Suppressor macrophage (primary cell): ENCODE data around the gene ZNF189.

Experiments used
- DNase-seq, 4 experiments: peaks; one replicate each; pipeline ENCODE4 v3.0.0-alpha.2; 2020 to 2022

The ZNF189 gene

DNA sequence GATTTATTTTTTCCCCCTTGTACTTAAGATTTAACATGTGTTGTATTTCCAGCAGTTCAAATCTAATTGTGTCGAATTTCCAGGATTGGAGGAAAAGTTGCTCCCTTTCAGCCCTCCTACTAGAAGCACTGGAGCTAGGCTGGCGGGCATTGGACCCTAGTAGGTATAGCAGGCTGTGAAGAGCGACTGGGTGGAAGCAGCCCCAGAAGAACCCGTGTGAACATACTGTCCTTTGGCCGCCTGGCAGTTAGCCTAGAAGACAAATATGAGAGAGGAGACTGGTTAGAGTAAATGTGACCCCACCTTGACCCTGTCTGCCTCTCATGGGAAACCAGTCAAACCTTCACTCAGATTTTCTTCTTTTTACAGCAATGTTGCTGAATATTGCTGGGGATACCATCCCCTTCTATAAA, 23.0 kb downstream of the ZNF189 start:
- no peak for DNase-seq

DNA sequence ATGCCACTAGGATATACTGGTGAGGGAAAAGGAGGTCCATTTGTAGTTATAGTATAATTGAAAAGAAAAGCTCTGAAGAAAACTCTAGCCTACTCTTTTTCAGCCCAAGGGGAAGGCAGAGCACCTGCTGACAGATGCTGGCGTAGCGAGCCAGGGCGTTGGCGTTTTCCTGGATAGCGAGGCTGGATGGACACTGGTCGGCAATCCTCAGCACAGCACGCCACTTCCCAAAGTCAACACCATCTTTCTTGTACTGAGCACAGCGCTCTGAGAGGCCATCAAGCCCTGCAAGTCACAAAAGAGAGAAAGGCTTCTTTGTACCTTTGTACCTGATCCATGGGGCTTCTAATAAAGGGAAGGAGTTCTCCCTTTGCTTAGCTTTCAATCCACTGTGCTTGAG, 28.7 kb downstream of the ZNF189 start:
- no peak for DNase-seq

DNA sequence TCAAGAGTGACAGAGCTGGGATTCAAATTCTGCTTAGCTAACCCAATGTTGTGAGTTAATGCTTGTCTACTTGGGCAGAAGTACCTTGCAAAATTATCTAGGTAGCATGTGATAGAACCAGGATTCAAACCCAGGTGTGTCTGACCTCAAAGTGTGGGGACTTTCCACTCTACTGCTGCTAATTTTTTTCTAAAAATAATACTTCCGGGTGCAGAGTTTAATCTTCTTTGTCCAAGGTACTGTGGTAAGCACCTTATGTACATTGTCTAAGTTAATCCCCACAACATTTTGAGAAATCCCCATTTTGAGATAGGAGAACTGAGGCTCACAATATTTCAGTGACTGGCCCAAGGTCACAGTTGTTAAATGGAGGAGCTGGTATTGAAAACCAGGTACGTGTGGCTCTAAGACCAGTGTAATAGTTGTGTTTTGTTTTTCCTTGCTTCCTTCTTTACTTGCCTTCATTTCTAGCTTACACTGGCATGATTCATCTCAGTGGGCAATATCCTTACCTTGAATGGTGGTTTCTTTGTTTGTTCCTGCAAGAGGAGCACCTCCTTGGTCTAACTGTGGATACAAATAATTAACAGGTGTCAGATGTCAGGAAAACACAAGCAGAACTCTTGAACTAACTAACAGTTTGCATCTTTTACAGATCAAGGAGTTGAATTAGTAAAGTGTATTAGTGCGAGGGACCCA, 29.5 kb downstream of the ZNF189 start:
- DNase-seq: no peak

DNA sequence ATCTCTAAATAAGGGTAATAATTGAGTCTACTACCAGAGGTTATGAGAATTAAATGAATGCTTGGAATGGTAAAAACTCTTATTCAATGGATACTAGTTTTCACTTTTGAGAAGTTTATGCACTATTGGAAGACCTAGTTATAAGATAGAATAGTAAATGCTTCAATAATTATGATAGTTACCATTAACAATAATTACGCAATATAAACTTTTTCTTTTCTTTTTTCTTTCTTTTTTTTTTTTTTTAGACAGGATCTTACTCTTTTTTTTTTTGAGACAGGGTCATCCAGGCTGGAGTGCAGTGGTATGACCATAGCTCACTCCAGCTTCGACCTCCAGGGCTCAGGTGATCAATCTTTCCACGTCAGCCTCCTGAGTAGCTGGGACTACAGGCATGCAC, 30.3 kb downstream of the ZNF189 start:
- no peak for DNase-seq

DNA sequence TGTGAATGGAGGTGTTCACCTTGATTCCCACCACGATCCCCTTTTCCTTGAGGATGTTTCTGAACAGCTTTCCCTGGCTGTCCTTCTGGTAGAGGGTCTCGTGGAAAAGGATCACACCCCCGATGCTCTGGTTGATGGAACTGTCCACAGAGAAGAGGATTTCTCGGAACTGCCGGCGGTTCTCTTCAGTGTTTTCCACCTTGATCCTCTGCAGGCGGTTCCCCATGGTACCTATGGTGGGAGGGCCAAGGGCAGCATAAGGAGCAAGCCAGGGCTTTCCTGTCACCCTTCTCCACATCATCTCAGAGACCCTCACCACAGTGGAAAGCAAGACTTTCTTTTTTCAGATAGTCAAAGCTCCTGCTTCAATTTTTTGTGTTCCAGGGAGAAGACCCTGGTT, 31.1 kb downstream of the ZNF189 start:
- DNase-seq: no peak

DNA sequence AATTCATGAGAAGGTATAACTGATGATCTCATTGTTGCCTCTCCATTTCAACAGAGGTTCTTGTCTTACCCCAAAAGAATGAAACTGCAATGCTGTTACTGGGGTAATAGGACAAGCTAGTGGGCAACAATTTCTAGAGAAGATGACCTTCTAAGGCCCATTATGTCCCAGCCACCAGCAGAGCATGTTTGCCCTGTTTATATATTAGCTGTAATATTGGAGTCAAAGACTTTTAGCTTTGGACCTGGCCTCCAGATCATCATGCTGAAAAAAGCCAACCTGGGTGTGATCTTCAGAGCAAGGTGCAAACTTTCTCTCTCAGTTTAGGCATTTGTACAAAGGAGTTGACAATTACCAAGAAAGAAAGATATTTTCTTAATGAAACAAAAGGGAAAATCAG, 33.5 kb downstream of the ZNF189 start:
- DNase-seq: no peak

DNA sequence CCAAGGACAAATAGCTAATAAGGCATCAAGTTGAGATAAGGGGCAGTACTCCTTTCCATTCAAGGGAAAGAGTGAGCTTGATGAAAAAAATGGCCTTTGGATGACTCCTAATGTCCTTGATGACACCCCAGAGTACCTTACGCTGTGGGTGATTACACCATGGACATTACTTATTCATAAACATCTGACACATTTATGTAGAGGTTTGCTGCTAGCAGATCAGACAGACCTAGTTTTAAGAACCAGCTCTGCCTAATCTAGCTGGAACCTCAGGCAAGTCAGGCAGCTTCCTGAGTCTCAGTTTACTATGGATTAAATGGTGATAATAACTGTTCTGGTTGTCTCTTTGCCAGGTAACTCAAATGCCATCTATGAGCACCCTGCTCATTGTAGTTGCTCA, 34.1 kb downstream of the ZNF189 start:
- DNase-seq: no peak

DNA sequence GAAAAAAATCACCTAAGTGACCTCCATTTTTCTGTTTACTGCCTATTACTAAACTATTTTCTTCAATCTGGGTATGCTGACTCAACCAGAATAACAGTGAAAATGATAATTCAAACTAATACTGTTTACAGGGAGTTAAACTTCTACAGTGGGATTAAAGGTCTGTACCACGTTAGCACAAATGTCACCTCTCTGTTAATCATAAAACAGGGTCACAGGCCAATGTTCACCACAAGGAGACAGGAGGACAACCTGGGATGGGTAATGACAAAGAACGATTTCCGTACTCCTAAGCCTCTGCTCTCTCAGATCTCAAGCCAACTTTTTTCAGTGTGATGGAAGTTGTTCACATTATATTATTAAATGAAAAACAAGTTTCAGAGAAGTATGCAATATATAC, 34.6 kb downstream of the ZNF189 start:
- no peak for DNase-seq

DNA sequence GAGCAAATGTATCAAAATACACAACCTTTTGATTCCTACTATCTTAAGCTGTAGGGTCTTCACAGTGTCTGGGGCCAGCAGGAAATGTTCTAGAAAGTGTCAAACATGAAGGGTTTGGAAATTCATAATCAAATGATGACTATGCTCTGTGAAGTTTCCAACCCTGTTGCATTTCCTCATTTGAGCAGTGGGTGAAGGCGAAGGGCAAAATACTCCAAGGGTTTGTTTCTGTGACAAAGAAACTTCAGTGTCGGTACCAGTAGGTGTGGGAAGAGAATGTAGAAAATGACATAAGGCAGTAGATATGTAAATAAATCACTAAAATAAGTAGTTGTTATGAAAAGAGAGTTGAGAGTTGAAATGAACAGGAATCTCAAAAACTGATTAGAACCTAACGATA, 36.3 kb downstream of the ZNF189 start:
- DNase-seq: no peak

DNA sequence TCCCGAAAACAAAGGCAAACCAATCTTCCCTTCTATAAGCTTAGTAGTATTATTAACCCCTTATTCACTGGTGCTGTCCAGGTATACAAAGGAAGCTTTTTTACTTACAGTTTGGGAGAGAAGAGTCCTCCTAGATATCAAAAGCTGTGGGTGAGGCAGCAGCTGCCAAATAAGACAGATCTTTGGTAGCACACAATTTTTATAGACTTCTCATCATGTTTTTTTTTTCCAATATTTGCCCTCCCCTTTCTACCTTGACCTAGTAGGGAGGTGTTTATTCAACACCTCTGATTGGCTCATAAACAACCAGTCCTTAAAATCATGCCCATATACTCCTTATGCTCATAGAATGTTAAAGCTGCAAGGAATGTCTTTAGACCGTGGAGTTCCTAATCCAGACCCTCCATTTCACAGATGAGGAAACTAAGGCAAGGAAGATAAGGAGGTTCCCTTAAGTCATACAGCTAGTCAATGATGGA, 37.0 kb downstream of the ZNF189 start, which contains the start of gene ALDOB:
ALDOB (minus strand) TSS at position 174 of the 479 bp plus-strand sequence. CDS start 4,887 bp downstream, outside the sequence.
- no peak for DNase-seq

DNA sequence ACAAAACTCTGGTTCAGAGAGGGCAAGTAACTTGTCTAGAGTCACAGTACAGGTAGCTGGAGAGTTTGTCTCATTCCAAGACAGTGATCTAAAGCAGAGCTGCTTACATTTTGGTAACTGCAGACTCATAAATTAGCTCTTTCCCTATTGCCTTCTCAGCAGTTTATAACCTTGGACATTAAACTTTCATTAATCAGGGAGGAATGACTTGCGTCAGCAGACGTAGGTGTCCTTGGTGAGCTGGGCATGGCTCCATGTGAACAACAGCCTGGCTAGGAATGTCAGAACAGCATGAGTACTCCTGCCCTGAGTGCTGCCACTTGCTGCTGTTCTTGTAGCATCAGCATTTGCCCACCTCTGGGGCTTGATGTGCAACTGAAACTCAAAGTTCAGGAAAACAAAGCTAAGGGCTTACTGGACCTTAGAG, 39.2 kb downstream of the ZNF189 start:
- DNase-seq: no peak

DNA sequence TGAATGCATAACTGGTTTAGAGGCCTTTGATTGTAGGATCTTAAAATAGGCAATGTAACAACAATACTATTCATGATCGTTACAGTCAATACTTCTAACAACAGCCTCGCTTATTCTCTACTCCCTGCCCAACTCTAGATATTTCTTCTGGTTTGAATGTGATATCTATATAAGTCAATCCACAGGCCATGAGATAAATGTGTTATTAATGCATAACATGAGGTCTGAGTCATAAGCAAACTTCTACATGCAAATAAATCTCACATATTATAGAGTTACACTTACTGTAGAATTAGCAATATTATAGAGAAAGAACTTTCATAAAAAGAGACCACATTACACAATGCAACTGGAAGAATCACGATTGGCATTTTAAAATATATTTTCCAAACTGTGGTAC, 39.9 kb downstream of the ZNF189 start:
- no peak for DNase-seq

DNA sequence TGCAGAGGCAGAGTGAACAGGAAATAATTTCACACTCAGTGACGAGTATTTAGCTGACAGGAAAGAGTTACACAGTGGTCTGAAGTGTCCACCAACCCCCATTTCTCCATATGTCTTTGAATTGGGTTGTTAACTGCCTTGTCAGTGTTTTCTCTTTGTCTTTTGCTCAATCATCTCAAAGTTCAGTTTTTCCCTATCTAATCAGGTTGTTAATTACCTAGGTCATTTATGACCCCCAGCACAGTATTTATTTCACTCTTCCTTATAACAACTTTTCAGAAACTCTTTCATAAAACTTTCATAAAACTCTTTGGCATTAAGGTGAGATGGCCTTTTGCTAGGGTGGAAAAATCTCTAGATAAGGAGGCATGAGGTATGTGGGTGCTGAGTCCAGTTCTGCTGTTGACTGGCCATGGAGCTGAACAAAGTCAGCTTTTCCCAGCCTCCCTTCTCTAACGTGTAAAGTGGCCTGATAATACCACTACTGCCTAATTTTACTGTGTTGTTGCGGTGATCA, 42.1 kb downstream of the ZNF189 start:
- no peak for DNase-seq

DNA sequence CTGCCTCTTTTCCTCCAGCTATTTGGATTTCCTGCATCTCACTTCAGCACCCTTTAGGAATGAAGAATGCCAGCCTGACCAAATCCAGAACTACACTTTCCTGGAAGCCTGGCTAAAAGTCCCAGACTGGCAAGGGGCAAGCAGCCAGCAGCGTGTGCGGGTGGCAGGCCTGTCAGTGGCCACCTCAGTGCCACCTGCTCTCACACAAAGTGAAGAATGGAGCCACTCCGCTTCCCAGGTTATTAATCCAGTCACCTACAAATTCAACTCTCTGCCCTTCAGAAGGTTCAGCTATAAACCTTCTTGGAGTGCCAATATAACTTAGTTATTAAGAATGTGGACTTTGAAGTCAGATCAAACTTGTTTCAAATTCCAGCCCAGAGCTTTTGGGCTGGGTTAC, 43.7 kb downstream of the ZNF189 start:
- no peak for DNase-seq

DNA sequence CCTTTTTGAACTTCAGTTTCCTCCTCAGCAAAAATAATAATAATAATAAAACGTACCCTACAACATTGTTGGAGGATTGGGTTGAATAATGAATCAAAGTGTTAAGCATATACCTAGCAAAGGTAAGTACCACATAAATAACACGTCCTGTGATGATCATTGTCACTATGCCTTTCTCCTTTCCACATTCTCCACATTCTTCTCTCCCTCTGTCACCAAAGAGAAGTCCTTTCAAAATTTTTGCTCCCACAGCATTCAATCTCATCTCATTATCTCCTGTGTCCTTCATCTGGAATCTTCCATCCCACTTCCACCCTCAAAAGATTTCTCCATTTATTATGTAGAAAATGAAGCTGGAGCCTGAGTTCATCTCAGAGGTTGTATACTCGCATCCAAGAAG, 44.1 kb downstream of the ZNF189 start:
- no peak for DNase-seq

DNA sequence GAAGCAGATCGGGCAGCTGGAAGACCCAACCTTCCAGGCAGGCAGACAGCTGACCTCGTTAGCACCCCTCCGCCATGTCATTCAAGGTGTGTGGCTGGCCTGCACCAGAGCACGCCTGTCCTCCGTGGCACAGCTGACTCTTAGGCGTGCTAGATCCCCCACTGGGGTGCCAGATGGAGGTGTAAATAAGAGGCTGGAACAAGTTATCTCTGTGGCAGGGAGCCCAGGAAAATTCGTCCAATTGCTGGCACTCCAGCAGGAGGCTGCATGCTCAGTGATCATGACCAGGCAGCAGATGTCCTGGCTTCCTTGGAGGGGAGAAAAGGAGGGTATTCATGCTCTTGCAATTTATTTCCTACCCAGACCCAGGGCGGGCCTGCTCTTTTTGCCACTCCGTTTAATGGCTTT, 44.7 kb downstream of the ZNF189 start:
- DNase-seq: no peak

DNA sequence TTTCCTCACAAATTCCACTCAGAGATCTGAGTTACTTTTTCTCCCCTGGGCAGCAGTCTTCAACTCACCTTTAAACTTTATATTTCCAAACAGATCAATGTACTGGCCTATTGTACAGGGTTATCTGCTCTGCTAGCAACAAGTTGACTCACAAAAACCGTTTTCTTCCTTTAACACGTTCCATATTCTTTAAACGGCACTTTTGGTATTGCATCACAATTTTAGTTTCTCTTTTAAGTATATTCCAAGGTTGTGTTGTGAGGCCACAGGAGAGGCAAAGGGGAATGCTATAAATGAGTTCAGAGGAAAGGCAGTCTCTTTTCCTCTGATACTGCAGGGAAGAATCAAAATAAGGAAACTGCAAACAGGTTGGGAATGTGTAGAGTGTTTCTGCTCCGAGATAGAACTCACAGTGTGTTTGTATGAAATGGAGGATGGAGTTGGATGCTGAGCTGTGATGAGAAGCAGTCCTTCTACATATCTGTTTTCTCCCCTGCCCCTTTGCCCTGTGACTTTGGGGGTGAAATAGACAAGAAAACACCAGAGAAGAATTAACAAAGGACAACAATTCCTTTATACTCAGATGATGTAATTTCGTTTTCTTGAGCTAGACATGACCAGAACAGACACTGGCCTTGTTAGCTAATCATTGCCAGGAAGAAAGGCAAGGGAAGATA, 46.8 kb downstream of the ZNF189 start:
- no peak for DNase-seq

DNA sequence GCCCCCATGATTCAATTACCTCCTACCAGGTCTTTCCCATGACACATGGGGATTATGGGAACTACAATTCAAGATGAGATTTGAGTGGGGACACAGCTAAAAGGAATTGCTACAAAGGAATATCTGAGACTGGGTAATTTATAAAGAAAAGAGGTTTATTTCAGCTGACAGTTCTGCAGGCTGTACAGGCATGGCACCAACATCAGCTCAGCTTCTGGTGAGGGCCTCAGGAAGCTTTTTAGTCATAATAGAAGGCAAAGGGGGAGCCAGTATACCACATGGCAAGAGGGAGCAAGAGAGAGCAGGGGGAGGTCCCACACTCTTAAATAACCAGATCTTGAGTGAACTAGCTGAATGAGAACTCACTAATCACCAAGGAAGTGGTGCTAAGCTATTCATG, 48.1 kb downstream of the ZNF189 start:
- no peak for DNase-seq

DNA sequence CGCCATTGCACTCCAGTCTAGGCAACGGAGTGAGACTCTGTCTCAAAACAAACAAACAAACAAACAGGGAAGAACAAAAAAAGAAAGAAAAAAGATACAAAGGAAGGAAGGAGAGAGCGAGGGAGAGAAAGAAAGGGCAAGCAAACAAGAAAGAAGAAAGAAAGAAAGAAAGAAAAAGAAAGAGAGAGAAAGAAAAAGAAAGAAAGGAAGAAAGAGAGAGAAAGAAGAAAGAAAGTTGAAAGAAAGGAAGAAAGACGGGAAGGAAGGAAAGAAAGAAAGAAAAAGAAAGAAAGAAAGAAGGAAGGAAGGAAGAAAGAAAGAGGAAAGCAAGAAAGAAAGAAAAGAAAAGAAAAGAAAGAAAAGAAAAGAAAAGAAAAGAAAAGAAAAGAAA, 50.0 kb downstream of the ZNF189 start:
- no peak for DNase-seq

DNA sequence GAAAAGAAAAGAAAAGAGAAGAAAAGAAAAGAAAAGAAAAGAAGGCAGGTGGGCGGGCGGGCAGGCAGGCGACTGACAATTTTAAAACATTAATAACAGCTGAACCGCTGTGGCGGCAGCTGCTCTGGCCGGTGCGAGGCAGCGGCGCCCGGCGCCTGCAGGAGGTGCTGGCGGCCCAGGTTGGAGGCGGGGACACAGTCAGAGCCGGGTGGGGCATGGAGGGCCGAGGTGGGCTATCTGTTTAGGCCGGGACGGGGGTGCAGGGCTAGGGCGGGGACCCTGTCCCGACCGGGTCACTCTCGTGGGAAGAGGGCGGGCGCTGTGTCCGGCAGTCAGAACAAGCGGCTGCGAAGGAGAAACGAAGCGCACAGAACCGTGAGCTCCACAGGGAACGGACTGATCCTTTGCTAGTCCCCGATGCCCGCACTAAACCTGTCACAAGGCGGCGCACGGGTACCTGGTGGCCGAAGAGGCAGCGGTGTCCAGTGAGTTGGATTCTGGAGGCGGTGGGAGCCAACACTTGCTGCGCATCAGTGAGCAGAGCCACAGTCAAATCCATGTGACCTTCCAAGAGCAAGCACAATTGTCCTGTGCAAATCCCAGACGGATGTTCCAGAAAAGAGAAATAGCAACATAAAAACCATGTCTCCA, 50.5 kb downstream of the ZNF189 start:
- DNase-seq: peak; percentile 26 to 76 (median 43)

DNA sequence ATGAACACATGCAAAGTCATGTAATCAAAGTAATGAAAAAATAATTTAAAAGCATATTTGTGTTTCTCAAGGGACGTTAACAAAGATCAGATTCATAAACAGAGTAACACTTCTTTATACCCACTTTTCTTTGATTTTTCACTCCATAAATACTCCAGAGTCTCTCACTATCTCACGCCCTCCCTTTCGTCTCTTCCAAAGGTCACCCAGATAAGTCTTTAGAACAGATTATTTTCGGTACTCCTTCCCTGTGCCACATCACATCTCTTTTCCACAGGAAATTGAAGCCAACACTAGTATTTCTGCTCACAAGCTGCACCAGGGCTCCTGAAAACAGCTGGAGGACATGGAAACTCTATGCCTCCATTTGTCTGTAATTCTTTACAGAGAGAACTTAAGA, 52.3 kb downstream of the ZNF189 start:
- DNase-seq: no peak

DNA sequence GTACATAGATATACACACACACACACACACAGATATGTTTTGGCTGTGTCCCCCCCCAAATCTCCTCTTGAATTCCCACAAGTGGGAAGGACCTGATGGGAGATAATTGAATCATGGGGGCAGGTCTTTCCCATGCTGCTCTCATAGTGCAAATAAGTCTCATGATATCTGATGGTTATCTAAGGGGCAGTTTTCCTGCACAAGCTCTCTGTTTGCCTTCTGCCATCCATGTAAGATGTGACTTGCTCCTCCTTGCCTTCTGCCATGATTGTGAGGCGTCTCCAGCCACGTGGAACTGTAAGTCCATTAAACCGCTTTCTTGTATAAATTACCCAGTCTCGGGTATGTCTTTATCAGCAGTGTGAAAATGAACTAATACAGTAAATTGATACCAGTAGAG, 52.8 kb downstream of the ZNF189 start:
- DNase-seq: no peak

DNA sequence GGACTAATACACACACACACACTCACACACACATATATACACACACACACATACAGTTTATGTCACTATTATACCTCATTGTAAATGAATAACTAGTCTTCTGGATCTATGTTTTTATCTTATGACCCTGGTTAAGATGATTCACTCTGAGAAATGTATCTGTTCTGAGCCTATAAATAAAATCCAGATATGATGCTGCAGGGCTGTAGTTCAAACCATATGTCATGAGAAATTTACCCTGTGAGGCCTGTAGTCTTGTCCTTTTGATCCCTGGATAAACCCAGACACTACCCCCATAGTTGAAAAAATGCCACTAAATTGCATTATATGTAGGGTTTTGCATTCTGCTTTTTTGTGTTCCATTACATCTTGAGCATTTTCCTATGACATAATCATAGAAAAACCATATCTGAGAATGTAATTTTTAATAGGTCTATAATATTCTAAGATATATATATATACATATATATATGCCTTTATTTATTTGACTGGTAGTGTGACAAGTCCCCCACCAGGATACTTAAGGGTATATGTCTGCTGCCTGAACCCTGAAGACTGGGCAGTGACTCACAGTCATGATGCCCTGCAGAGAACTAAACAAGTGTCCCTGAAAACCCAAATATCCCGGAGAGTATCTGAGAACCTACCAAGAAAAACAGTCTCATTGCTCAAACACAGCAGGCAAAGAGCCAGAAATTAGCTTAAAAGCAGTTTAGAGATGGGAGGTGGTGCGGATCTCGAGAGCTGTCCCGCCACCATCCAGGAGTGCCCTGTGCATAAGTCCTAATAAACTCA, 55.3 kb downstream of the ZNF189 start:
- DNase-seq: no peak
